WTC11 (cell line): ENCODE data around the gene EFCAB8. TPM values are rescaled to one million over a fixed set of nuclear protein-coding genes. Genes with fewer than 3 reads are reported as not detected.

Experiments used
- ATAC-seq: fragments of 200-7000 bp; cut with Tn5 transposase; 2 replicates; pipeline ENCODE4 v1.10.0; 2021; ENCODE audit warnings: mild to moderate bottlenecking, moderate library complexity
- CTCF ChIA-PET: fragments of 300-600 bp; sonication (Branson Sonifier 250); formaldehyde crosslinking; loops from one replicate; lab custom pipeline; 2021; ENCODE audit warnings: antibody characterized with exemption; lab: Charles Lee
- POLR2A ChIA-PET: fragments of 350-600 bp; sonication (Branson Sonifier 250); formaldehyde crosslinking; loops from one replicate; lab custom pipeline; 2021; ENCODE audit warnings: antibody characterized with exemption; lab: Charles Lee
- DNase-seq: peaks from one replicate; pipeline ENCODE4 v3.0.0; 2021; ENCODE audit warnings: low spot score
- H3K27ac Mint-ChIP-seq: 2 replicates; pipeline ENCODE4 v1.8.0; 2021; ENCODE audit warnings: mixed read lengths
- H3K27me3 Mint-ChIP-seq: 2 replicates; pipeline ENCODE4 v1.8.0; 2021; ENCODE audit warnings: low read depth, mild to moderate bottlenecking, moderate library complexity, mixed read lengths
- H3K36me3 Mint-ChIP-seq: 2 replicates; pipeline ENCODE4 v1.8.0; 2021; ENCODE audit warnings: mixed read lengths
- H3K4me1 Mint-ChIP-seq: 2 replicates; pipeline ENCODE4 v1.8.0; 2022; ENCODE audit warnings: mixed read lengths
- H3K4me3 Mint-ChIP-seq: 2 replicates; pipeline ENCODE4 v1.8.0; 2021; ENCODE audit warnings: mild to moderate bottlenecking, moderate library complexity, mixed read lengths
- H3K9me3 Mint-ChIP-seq: 2 replicates; pipeline ENCODE4 v1.8.0; 2021; ENCODE audit warnings: mixed read lengths
- CTCF ChIP-seq: fragments of 200-600 bp; IDR thresholded peaks from 2 replicates; pipeline ENCODE4 v1.8.0; 2022; ENCODE audit warnings: antibody characterized with exemption
- ETV6 ChIP-seq: sonication (generic); formaldehyde crosslinking; IDR thresholded peaks from 2 replicates; pipeline ENCODE4 v1.8.1; 2022; ENCODE audit warnings: mild to moderate bottlenecking, missing genetic modification reagents
- FOXP1 ChIP-seq: sonication (generic); formaldehyde crosslinking; IDR thresholded peaks from 2 replicates; pipeline ENCODE4 v1.8.0; 2022; ENCODE audit warnings: missing genetic modification reagents, mild to moderate bottlenecking, moderate library complexity, borderline replicate concordance
- GTF2I ChIP-seq: fragments of 250-450 bp; sonication (Bioruptor Pico); conservative IDR thresholded peaks from 2 replicates; pipeline ENCODE4 v1.4.0; 2021; ENCODE audit warnings: mild to moderate bottlenecking
- HMGXB4 ChIP-seq: sonication (generic); formaldehyde crosslinking; IDR thresholded peaks from 2 replicates; pipeline ENCODE4 v1.8.1; 2023; ENCODE audit warnings: mild to moderate bottlenecking, moderate library complexity, missing genetic modification reagents
- MXD4 ChIP-seq: fragments of 250-450 bp; sonication (Bioruptor Pico); IDR thresholded peaks from 2 replicates; pipeline ENCODE4 v1.8.0; 2021; ENCODE audit warnings: mild to moderate bottlenecking, moderate library complexity, borderline replicate concordance
- NR1H2 ChIP-seq: sonication (generic); formaldehyde crosslinking; IDR thresholded peaks from 2 replicates; pipeline ENCODE4 v1.9.0; 2021; ENCODE audit warnings: mild to moderate bottlenecking, moderate library complexity, missing genetic modification reagents
- NR3C1 ChIP-seq: sonication (generic); formaldehyde crosslinking; conservative IDR thresholded peaks from 2 replicates; pipeline ENCODE4 v1.8.1; 2023; ENCODE audit warnings: low read depth, mild to moderate bottlenecking, missing genetic modification reagents
- OVOL2 ChIP-seq: fragments of 250-450 bp; sonication (Bioruptor Pico); IDR thresholded peaks from 2 replicates; pipeline ENCODE4 v1.9.0; 2021; ENCODE audit warnings: mild to moderate bottlenecking, borderline replicate concordance
- SMAD4 ChIP-seq: sonication (generic); formaldehyde crosslinking; IDR thresholded peaks from 2 replicates; pipeline ENCODE4 v1.8.0; 2022; ENCODE audit warnings: mild to moderate bottlenecking, missing genetic modification reagents
- TCF7 ChIP-seq: sonication (generic); formaldehyde crosslinking; IDR thresholded peaks from 2 replicates; pipeline ENCODE4 v1.8.0; 2022; ENCODE audit warnings: mild to moderate bottlenecking, low read depth, missing genetic modification reagents, moderate library complexity
- USF2 ChIP-seq: sonication (generic); formaldehyde crosslinking; IDR thresholded peaks from 2 replicates; pipeline ENCODE4 v1.8.1; 2023; ENCODE audit warnings: mild to moderate bottlenecking, missing genetic modification reagents, moderate library complexity
- ZNF121 ChIP-seq: sonication (generic); formaldehyde crosslinking; IDR thresholded peaks from 2 replicates; pipeline ENCODE4 v1.8.0; 2023; ENCODE audit warnings: missing genetic modification reagents
- ZNF219 ChIP-seq: sonication (generic); formaldehyde crosslinking; IDR thresholded peaks from 2 replicates; pipeline ENCODE4 v1.8.0; 2023; ENCODE audit warnings: missing genetic modification reagents, mild to moderate bottlenecking, borderline replicate concordance
- ZNF281 ChIP-seq: sonication (generic); formaldehyde crosslinking; IDR thresholded peaks from 2 replicates; pipeline ENCODE4 v1.8.0; 2023; ENCODE audit warnings: mild to moderate bottlenecking, missing genetic modification reagents
- ZNF423 ChIP-seq: fragments of 250-450 bp; sonication (Bioruptor Pico); IDR thresholded peaks from 2 replicates; pipeline ENCODE4 v2.1.2; 2022; ENCODE audit warnings: mild to moderate bottlenecking, moderate library complexity
- ZNF671 ChIP-seq: fragments of 250-450 bp; sonication (Bioruptor Pico); IDR thresholded peaks from 2 replicates; pipeline ENCODE4 v1.8.0; 2021; ENCODE audit warnings: mild to moderate bottlenecking
- total RNA-seq: library from RNA; stranded (reverse); gene quantifications from 3 replicates; pipeline ENCODE4 v1.2.3, GENCODE V29; 2021

EFCAB8 gene
- total RNA-seq, 1 experiment from 2014 or later, result 0.17 TPM

GRCh38 chr20:32893263-32894025, 34.7 kb downstream of the EFCAB8 start (continued):
- TF ChIP-seq USF2 (CRISPR knock-in tag) (no peak), OVOL2 (CRISPR knock-in tag) (no peak)

GRCh38 chr20:32894026-32894483, 35.3 kb downstream of the EFCAB8 start:
- CTCF ChIA-PET, result interaction anchor here (0.6 to 3.0 kb wide), 25 partner anchors 8 to 221 kb away, joined by 3 to 20 read pairs (median 4); partner anchors contain the start of gene C20orf203
- H3K9me3 Mint-ChIP-seq, result no peaks in the 10 kb centered on the region
- DNase-seq, result peak; percentile 83
- POLR2A ChIA-PET, result no interaction called here
- H3K4me1 Mint-ChIP-seq, result peaks cover 5% of the 10 kb centered on the region
- H3K27ac Mint-ChIP-seq, result no peak overlapping the region
- no peak overlapping the region for H3K4me3 Mint-ChIP-seq
- ATAC-seq, result peak; percentile 88
- no peaks in the 10 kb centered on the region for H3K27me3 Mint-ChIP-seq
- peak; percentile 82 for TF ChIP-seq CTCF
- TF ChIP-seq HMGXB4 (CRISPR knock-in tag), result no peak
- no peak for TF ChIP-seq ETV6 (CRISPR knock-in tag)
- TF ChIP-seq ZNF423 (CRISPR knock-in tag), result peak; percentile 94
- TF ChIP-seq ZNF281 (CRISPR knock-in tag), result 0 out of 2 replicates have a peak, but pooled peaks have one; percentile 39
- peak; percentile 64; the same call in 1 of the 2 replicates for TF ChIP-seq ZNF121
- TF ChIP-seq NR3C1 (CRISPR knock-in tag), result no peak
- peak; percentile 67; the same call in 1 of the 2 replicates for TF ChIP-seq FOXP1 (CRISPR knock-in tag)
- TF ChIP-seq GTF2I (CRISPR knock-in tag), result no peak
- H3K36me3 Mint-ChIP-seq, result no peaks in the 10 kb centered on the region

- TF ChIP-seq MXD4 (CRISPR knock-in tag), result no peak
- TF ChIP-seq SMAD4 (CRISPR knock-in tag), result no peak
- TF ChIP-seq ZNF219, result no peak
- no peak for TF ChIP-seq TCF7
- no peak for TF ChIP-seq CTCF
- TF ChIP-seq NR3C1 (CRISPR knock-in tag), result no peak
- no peak for TF ChIP-seq NR1H2
- no peak for TF ChIP-seq ZNF671 (CRISPR knock-in tag)
- ChIA-PET POLR2A (no interaction called here), CTCF (interaction anchor here (0.6 to 3.0 kb wide), 20 partner anchors 8 to 222 kb away, joined by 3 to 20 read pairs (median 4); partner anchors contain the start of gene C20orf203)
- Mint-ChIP-seq H3K27me3 (no peaks in the 10 kb centered on the region), H3K9me3 (no peaks in the 10 kb centered on the region), H3K4me3 (no peak overlapping the region), H3K27ac (no peak overlapping the region), H3K36me3 (no peaks in the 10 kb centered on the region), H3K4me1 (peaks cover 5% of the 10 kb centered on the region)
- DNase-seq, result no peak
- no peak for ATAC-seq
These were observed 36.1 kb downstream of the EFCAB8 start for GRCh38 chr20:32894711-32895355.
